K562 (cell line): ENCODE results near the gene UBE2S. TPM values are rescaled to one million over a fixed set of nuclear protein-coding genes. Genes with fewer than 3 reads are reported as not detected.

Experiments
- ATAC-seq: fragments of 200-7000 bp; cut with Tn5 transposase; 3 replicates; pipeline ENCODE4 v1.9.1; 2020; ENCODE audit warnings: moderate library complexity
- BruUV-seq: library from RNA; stranded (reverse); fragments of 400-500 nt; replicated peaks from 2 replicates; lab custom pipeline; 2021; lab: Mats Ljungman, UMichigan
- CTCF ChIA-PET: fragments of 300-600 bp; formaldehyde crosslinking; extraction: SDS; loops from one replicate; lab custom pipeline; 2021; ENCODE audit warnings: low intra/inter-chr PET ratio; lab: Yijun Ruan, JAX
- POLR2A ChIA-PET: fragments of 300-600, 350-650 bp; sonication (Branson Sonifier 250); formaldehyde crosslinking; extraction: SDS; loops from one replicate; lab custom pipeline; 2021; ENCODE audit warnings: antibody characterized with exemption, inconsistent platforms; lab: Yijun Ruan, JAX
- DNase-seq, 4 experiments: peaks; one replicate each; pipeline versions ENCODE4 v3.0.0 to v3.0.0-alpha.2; 2011 to 2018; ENCODE audit warnings: low spot score in 3 of 4, mixed read lengths in 3 of 4; ENCODE audit errors: extremely low read depth in 1 of 4
- FAIRE-seq: peaks from 2 replicates; lab custom pipeline; 2011; peaks lifted over from hg19 to GRCh38; lab: Jason Lieb, UNC
- H2AFZ ChIP-seq: 2 replicates; pipeline ENCODE4 v1.6.0; 2011; ENCODE audit warnings: low read depth, low read length, control low read depth, inconsistent platforms
- H3K27ac ChIP-seq: fragments of 200-600 bp; 3 replicates; pipeline ENCODE4 v1.8.0; 2011; ENCODE audit warnings: low read depth, mild to moderate bottlenecking, control low read depth, inconsistent platforms, low read length, moderate library complexity, mixed read lengths; ENCODE audit errors: extremely low read depth
- H3K27me3 ChIP-seq, 2 experiments: fragments of 300-600 bp in 1 of 2; 2 replicates in 1 of 2; 3 replicates in 1 of 2; pipeline versions ENCODE4 v1.6.0 to v1.8.0; 2011; ENCODE audit warnings: inconsistent platforms in 2 of 2, low read length in 2 of 2, mild to moderate bottlenecking in 1 of 2, mixed read lengths in 1 of 2, moderate library complexity in 1 of 2; ENCODE audit not compliant: control insufficient read depth in 2 of 2, insufficient read depth in 2 of 2
- H3K36me3 ChIP-seq: fragments of 300-600 bp; 3 replicates; pipeline ENCODE4 v1.8.0; 2011; ENCODE audit warnings: mild to moderate bottlenecking, low read length, inconsistent platforms; ENCODE audit not compliant: control insufficient read depth, insufficient read depth
- H3K4me1 ChIP-seq, 2 experiments: fragments of 200-600 bp in 1 of 2; replicated peaks in 1 of 2; 2 replicates in 1 of 2; 3 replicates in 1 of 2; pipeline versions ENCODE4 v1.5.1 to v1.8.0; 2011; ENCODE audit warnings: inconsistent platforms in 2 of 2, low read length in 2 of 2, mild to moderate bottlenecking in 1 of 2, mixed read lengths in 1 of 2, moderate library complexity in 1 of 2; ENCODE audit not compliant: control insufficient read depth in 2 of 2, insufficient read depth in 2 of 2
- H3K4me2 ChIP-seq: 2 replicates; pipeline ENCODE4 v1.6.1; 2011; ENCODE audit warnings: low read length, control low read depth, inconsistent platforms, mixed read lengths; ENCODE audit not compliant: insufficient read depth
- H3K4me3 ChIP-seq: fragments of 200-600 bp; sonication (generic), shearing (Covaris generic); 2 replicates; pipeline ENCODE4 v1.5.1; 2016; ENCODE audit warnings: control low read depth, inconsistent platforms
- H3K79me2 ChIP-seq: fragments of 200-600 bp; 3 replicates; pipeline ENCODE4 v1.8.0; 2011; ENCODE audit warnings: low read length, inconsistent platforms; ENCODE audit not compliant: control insufficient read depth, insufficient read depth
- H3K9ac ChIP-seq, 2 experiments: 2 replicates each; pipeline versions ENCODE4 v1.6.0 to v1.6.1; 2011; ENCODE audit warnings: low read depth in 2 of 2, low read length in 2 of 2, control low read depth in 1 of 2, inconsistent platforms in 1 of 2, mild to moderate bottlenecking in 1 of 2, mixed read lengths in 1 of 2; ENCODE audit not compliant: insufficient read depth in 1 of 2
- H3K9me1 ChIP-seq: one replicate; pipeline ENCODE4 v1.6.0; 2011; ENCODE audit warnings: inconsistent platforms, mild to moderate bottlenecking, low read length, moderate library complexity; ENCODE audit not compliant: control insufficient read depth, insufficient read depth
- H3K9me3 ChIP-seq: replicated peaks from 2 replicates; pipeline ENCODE4 v1.5.1; 2011; ENCODE audit warnings: low read depth, low read length, inconsistent platforms; ENCODE audit not compliant: control insufficient read depth, insufficient read depth
- H4K20me1 ChIP-seq: replicated peaks from 2 replicates; pipeline ENCODE4 v1.6.1; 2011; ENCODE audit warnings: low read length, inconsistent platforms, mixed read lengths; ENCODE audit not compliant: control insufficient read depth, insufficient read depth
- CREB1 ChIP-seq, 2 experiments: sonication (generic) in 1 of 2; formaldehyde crosslinking in 1 of 2; IDR thresholded peaks; 2 replicates each; pipeline versions ENCODE4 v1.6.1 to v1.8.0; 2012 to 2022; ENCODE audit warnings: inconsistent platforms in 1 of 2, mild to moderate bottlenecking in 1 of 2, missing genetic modification reagents in 1 of 2, moderate library complexity in 1 of 2
- ETV6 ChIP-seq, 3 experiments: fragments of 150-350 bp in 1 of 3; sonication (generic) in 1 of 3; formaldehyde crosslinking in 1 of 3; IDR thresholded peaks; 2 replicates each; pipeline versions ENCODE4 v1.6.1 to v1.8.0; 2014 to 2022; ENCODE audit warnings: borderline replicate concordance in 2 of 3, low read depth in 2 of 3, antibody characterized with exemption in 1 of 3, low read length in 1 of 3, mild to moderate bottlenecking in 1 of 3, missing genetic modification reagents in 1 of 3
- HINFP ChIP-seq: fragments of 450-650 bp; conservative IDR thresholded peaks from 2 replicates; pipeline ENCODE4 v1.6.1; 2016; ENCODE audit warnings: missing genetic modification characterization, low read depth, mild to moderate bottlenecking, control low read depth, missing compliant biosample characterization
- HLTF ChIP-seq: fragments of 450-650 bp; IDR thresholded peaks from 2 replicates; pipeline ENCODE4 v1.6.1; 2016
- IRF2 ChIP-seq: sonication (generic); formaldehyde crosslinking; IDR thresholded peaks from 2 replicates; pipeline ENCODE4 v1.8.1; 2022; ENCODE audit warnings: mild to moderate bottlenecking, missing genetic modification reagents
- NR3C1 ChIP-seq: sonication (generic); formaldehyde crosslinking; IDR thresholded peaks from 2 replicates; pipeline ENCODE4 v1.8.1; 2022; ENCODE audit warnings: missing genetic modification reagents
- POLR2AphosphoS5 ChIP-seq: IDR thresholded peaks from 2 replicates; pipeline ENCODE4 v1.6.1; 2011; ENCODE audit warnings: mild to moderate bottlenecking, low read depth, low read length, moderate library complexity; ENCODE audit not compliant: control insufficient read depth, insufficient read depth
- RBFOX2 ChIP-seq: fragments of 200-400 bp; formaldehyde crosslinking; IDR thresholded peaks from 2 replicates; pipeline ENCODE4 v1.6.1; 2017; ENCODE audit warnings: low read depth, mild to moderate bottlenecking, low read length, moderate library complexity
- RBM39 ChIP-seq: fragments of 200-400 bp; formaldehyde crosslinking; optimal IDR thresholded peaks from 2 replicates; pipeline ENCODE3; 2018; ENCODE audit warnings: low read depth, low read length
- SIX5 ChIP-seq, 2 experiments: IDR thresholded peaks; 2 replicates each; pipeline ENCODE4 v1.6.1; 2011; ENCODE audit warnings: low read length in 2 of 2, borderline replicate concordance in 1 of 2, low read depth in 1 of 2, mild to moderate bottlenecking in 1 of 2, moderate library complexity in 1 of 2; ENCODE audit not compliant: insufficient read depth in 1 of 2
- ZBED1 ChIP-seq: IDR thresholded peaks from 2 replicates; pipeline ENCODE4 v1.6.1; 2014
- ZNF134 ChIP-seq: fragments of 250-450 bp; sonication (Bioruptor Pico); conservative IDR thresholded peaks from 2 replicates; pipeline ENCODE4 v1.4.0; 2020
- ZNF140 ChIP-seq: fragments of 250-450 bp; sonication (Bioruptor Pico); IDR thresholded peaks from 2 replicates; pipeline ENCODE4 v1.8.0; 2021; ENCODE audit warnings: moderate library complexity, mild to moderate bottlenecking, inconsistent platforms
- ZNF3 ChIP-seq: fragments of 250-450 bp; sonication (Bioruptor Pico); IDR thresholded peaks from 2 replicates; pipeline ENCODE4 v1.5.0; 2021; ENCODE audit warnings: mild to moderate bottlenecking, moderate library complexity
- ZNF512 ChIP-seq: IDR thresholded peaks from 2 replicates; pipeline ENCODE4 v1.6.1; 2016; ENCODE audit warnings: missing genetic modification characterization, missing compliant biosample characterization
- ZNF655 ChIP-seq: fragments of 250-450 bp; sonication (Bioruptor Pico); IDR thresholded peaks from 2 replicates; pipeline ENCODE4 v1.5.0; 2021
- WGBS: fragments of 100-300 bp; shearing (Covaris generic); methylation state at CpG from one replicate; pipeline ENCODE4 v1.1.6; 2016; ENCODE audit warnings: low coverage, mixed read lengths; ENCODE audit not compliant: insufficient coverage; ENCODE audit errors: missing lambda C conversion rate; 5-methylcytosine and 5-hydroxymethylcytosine counted together
- in situ Hi-C: fragments of 300-500 bp; cut with MboI; formaldehyde crosslinking; loops from 4 replicates; pipeline ENCODE4 v1.15.0; 2018; ENCODE audit warnings: inconsistent platforms, mixed read lengths
- intact Hi-C: fragments of 100-400 bp; cut with micrococcal nuclease; formaldehyde crosslinking; loops from 2 replicates; pipeline ENCODE4 v1.14.2; 2022
- polyA plus RNA-seq, 8 experiments: library from polyadenylated mRNA; depleted of rRNA in 4 of 8; stranded (reverse) in 5 of 8; unstranded in 3 of 8; fragments of >200 nt; fragmentation: Nextera tagmentation in 2 of 8; fragmentation: Illumina TruSeq in 1 of 8; extraction: Ambion mirVana in 2 of 8; extraction: Trizol in 1 of 8; gene quantifications; 2 replicates each; pipeline versions ENCODE4 v1.2.1 to v1.2.3, GENCODE V29; 2011 to 2014; ENCODE audit warnings: inconsistent platforms in 1 of 8, missing spikeins in 1 of 8
- total RNA-seq, 7 experiments: library from RNA; depleted of rRNA in 6 of 7; stranded (reverse); fragments of >200 nt in 6 of 7; fragmentation: Illumina TruSeq in 2 of 7; extraction: Trizol in 2 of 7; gene quantifications; 2 replicates each; pipeline versions ENCODE4 v1.2.1 to v1.2.3, GENCODE V29; 2011 to 2021; ENCODE audit warnings: low replicate concordance in 1 of 7

UBE2S gene
- total and polyA plus RNA-seq, 9 of the 15 experiments (the other 6 are each of a cell fraction or from before 2014, with no cell fraction given) = 1.5 to 1,305 (median 157) TPM

GRCh38 chr19:55390461-55390880 lies 17.1 kb downstream of the UBE2S start:
- H3K9ac ChIP-seq = peak overlapping the region in 1 of 2 experiments; percentile 98; a peak in 2 of 4 replicates
- peak; percentile 75 for FAIRE-seq
- H3K4me3 ChIP-seq = no peak overlapping the region
- peaks cover 54% of the 10 kb centered on the region for H4K20me1 ChIP-seq
- intact Hi-C loops = no loop called here
- no peaks in the 10 kb centered on the region for H3K9me3 ChIP-seq
- 26% methylated on average over 6 of the region's 7 CpGs for WGBS
- no peak overlapping the region; the same call in 1 of the 2 replicates for H3K4me2 ChIP-seq
- H3K27ac ChIP-seq = peak overlapping the region; percentile 32; the same call in 1 of the 3 replicates
- H2AFZ ChIP-seq = no peak overlapping the region
- peak; percentile 59 for ATAC-seq
- POLR2A ChIA-PET = interaction anchor here (0.6 to 12.9 kb wide), 6 partner anchors 8 to 905 kb away, joined by 3 to 195 read pairs (median 5); partner anchors contain the start of gene UBE2S
- H3K4me1 ChIP-seq = peaks cover 44 to 60% of the 10 kb centered on the region in 2 experiments
- H3K9me1 ChIP-seq = peaks cover 19% of the 10 kb centered on the region
- H3K27me3 ChIP-seq = no peaks in the 10 kb centered on the region
- CTCF ChIA-PET = no interaction called here
- BruUV-seq = no TSS peak
- DNase-seq = peak in 2 of 4 experiments; percentile 65 to 83
- peaks cover 55% of the 10 kb centered on the region for H3K36me3 ChIP-seq
- in situ Hi-C loops = no loop called here
- H3K79me2 ChIP-seq = peaks cover 43% of the 10 kb centered on the region
- no peak for TF ChIP-seq ZNF140
- no peak for TF ChIP-seq ETV6 (IDR thresholded peaks at IDR 0.05; ENCODE audit: borderline replicate concordance in 1 of 2, low read depth in 2 of 2, low read length in 1 of 2)
- TF ChIP-seq ETV6 (CRISPR knock-in tag; IDR thresholded peaks at IDR 0.05; ENCODE audit: borderline replicate concordance) = no peak
- no peak for TF ChIP-seq SIX5 (IDR thresholded peaks at IDR 0.05; ENCODE audit: borderline replicate concordance in 1 of 2, insufficient read depth in 1 of 2, low read depth in 1 of 2, low read length in 2 of 2)
- TF ChIP-seq ZNF134 = no peak
- TF ChIP-seq RBFOX2 = peak; percentile 68
- no peak for TF ChIP-seq ZNF655 (CRISPR knock-in tag)
- TF ChIP-seq POLR2AphosphoS5 = peak; percentile 44; the same call in 1 of the 2 replicates
- TF ChIP-seq IRF2 (CRISPR knock-in tag) = no peak
- TF ChIP-seq ZNF512 = no peak
- no peak for TF ChIP-seq NR3C1 (CRISPR knock-in tag)
- no peak for TF ChIP-seq ZNF3 (CRISPR knock-in tag)
- TF ChIP-seq CREB1 (IDR thresholded peaks at IDR 0.05) = no peak
- TF ChIP-seq CREB1 (CRISPR knock-in tag; IDR thresholded peaks at IDR 0.05) = no peak
- no peak for TF ChIP-seq HLTF
- TF ChIP-seq ZBED1 = no peak
- TF ChIP-seq HINFP (tag) = no peak
- peak; percentile 12 for TF ChIP-seq RBM39
